GM10248 (cell line): ENCODE data around the gene SIN3A.
A peak's percentile ranks its signal among the peaks of the same experiment; 100 is the strongest.
"Not testable (repeated sequence)": the region's sequence is repeated elsewhere in the genome, so short reads cannot be mapped to it uniquely, and the experiment has no call there.

ENCODE experiments used
- CTCF ChIA-PET: fragments of 300-600 bp; sonication (Branson Sonifier 250); formaldehyde crosslinking; extraction: SDS; loops from one replicate; lab custom pipeline; 2021; ENCODE audit warnings: antibody characterized with exemption; lab: Yijun Ruan, JAX
- POLR2A ChIA-PET: fragments of 350-650 bp; sonication (Branson Sonifier 250); formaldehyde crosslinking; extraction: SDS; loops from one replicate; lab custom pipeline; 2020; ENCODE audit warnings: antibody characterized with exemption; lab: Yijun Ruan, JAX
- DNase-seq: peaks from one replicate; pipeline ENCODE4 v3.0.0; 2012; ENCODE audit errors: extremely low spot score
- CTCF ChIP-seq: IDR thresholded peaks from 2 replicates; pipeline ENCODE4 v1.5.1; 2012; ENCODE audit warnings: mild to moderate bottlenecking, low read depth; ENCODE audit errors: extremely low read depth, missing control alignments, control extremely low read depth

SIN3A gene

GRCh38 chr15:75350601-75351361, 100.7 kb downstream of the SIN3A start:
- CTCF ChIA-PET, result interaction anchor here (1.6 to 4.9 kb wide), 2 partner anchors 17 to 322 kb away, joined by 5 to 23 read pairs; partner anchors contain the start of gene MAN2C1
- TF ChIP-seq CTCF, result no peak
- POLR2A ChIA-PET, result interaction anchor here (0.5 kb wide), 1 partner anchor 282 kb away, joined by 6 read pairs; no protein-coding TSS in a partner anchor
- no peak for DNase-seq

- CTCF ChIA-PET, result interaction anchor here (1.6 to 4.9 kb wide), 2 partner anchors 18 to 321 kb away, joined by 5 to 23 read pairs; partner anchors contain the start of gene MAN2C1
- POLR2A ChIA-PET, result interaction anchor here (1.1 to 1.2 kb wide), 2 partner anchors 18 to 389 kb away, joined by 3 read pairs; no protein-coding TSS in a partner anchor
- no peak for TF ChIP-seq CTCF
- DNase-seq, result peak; percentile 61
Measured at GRCh38 chr15:75349851-75350588, 101.5 kb downstream of the SIN3A start.

- DNase-seq, result not testable (repeated sequence)
- ChIA-PET POLR2A (interaction anchor here (1.1 to 1.2 kb wide), 2 partner anchors 18 to 389 kb away, joined by 3 read pairs; no protein-coding TSS in a partner anchor), CTCF (interaction anchor here (4.9 kb wide), 1 partner anchor 19 kb away, joined by 23 read pairs; the partner anchor contains the start of gene MAN2C1)
Measured at GRCh38 chr15:75349351-75349669, 102.2 kb downstream of the SIN3A start.

GRCh38 chr15:75348562-75349350, 102.7 kb downstream of the SIN3A start:
- ChIA-PET POLR2A (interaction anchor here (1.1 to 1.2 kb wide), 2 partner anchors 19 to 390 kb away, joined by 3 read pairs; no protein-coding TSS in a partner anchor), CTCF (interaction anchor here (4.9 kb wide), 1 partner anchor 19 kb away, joined by 23 read pairs; the partner anchor contains the start of gene MAN2C1)
- no peak for DNase-seq
- TF ChIP-seq CTCF, result no peak

- no peak for TF ChIP-seq CTCF
- DNase-seq, result peak; percentile 40
- CTCF ChIA-PET, result interaction anchor here (4.9 kb wide), 1 partner anchor 20 kb away, joined by 23 read pairs; the partner anchor contains the start of gene MAN2C1
- POLR2A ChIA-PET, result no interaction called here
Measured at GRCh38 chr15:75348034-75348561, 103.4 kb downstream of the SIN3A start.

- DNase-seq, result peak; percentile 77
- TF ChIP-seq CTCF, result no peak
- POLR2A ChIA-PET, result interaction anchor here (0.6 kb wide), 1 partner anchor 103 kb away, joined by 3 read pairs; no protein-coding TSS in a partner anchor
- CTCF ChIA-PET, result interaction anchor here (4.9 kb wide), 1 partner anchor 21 kb away, joined by 23 read pairs; the partner anchor contains the start of gene MAN2C1
Measured at GRCh38 chr15:75347222-75348033, 104.1 kb downstream of the SIN3A start.
